ENCODE results near the gene DYNC1LI1. TPM values are rescaled to one million over a fixed set of nuclear protein-coding genes. Genes with fewer than 3 reads are reported as not detected.

Gene DYNC1LI1
- total RNA-seq, 1 experiment from 2014 or later: 42.8 TPM

- Mint-ChIP-seq H3K27me3 (ENCODE audit: low read depth) (no peaks in the 10 kb centered on the region), H3K9me3 (no peaks in the 10 kb centered on the region), H3K4me3 (no peak overlapping the region), H3K36me3 (peaks cover 17% of the 10 kb centered on the region), H3K4me1 (no peaks in the 10 kb centered on the region), H3K27ac (no peak overlapping the region)
- DNase-seq (ENCODE audit: low spot score) (no peak), ATAC-seq (no peak)
- ChIA-PET POLR2A (no interaction called here), CTCF (interaction anchor here (0.7 to 1.9 kb wide), 2 partner anchors 16 to 774 kb away, joined by 3 to 8 read pairs; no protein-coding TSS in a partner anchor)
- TF ChIP-seq ZNF671 (CRISPR knock-in tag; IDR thresholded peaks at IDR 0.05): no peak
- no peak for TF ChIP-seq RELA (CRISPR knock-in tag; IDR thresholded peaks at IDR 0.05; ENCODE audit: borderline replicate concordance)
- TF ChIP-seq SP1 (CRISPR knock-in tag; conservative IDR thresholded peaks at IDR 0.05): no peak
- TF ChIP-seq FOXP1 (CRISPR knock-in tag; IDR thresholded peaks at IDR 0.05; ENCODE audit: borderline replicate concordance): no peak
These were observed 86.2 kb downstream of the DYNC1LI1 start for GRCh38 chr3:32484436-32484835.

- CTCF ChIA-PET: interaction anchor here (1.9 kb wide), 1 partner anchor 16 kb away, joined by 8 read pairs; no protein-coding TSS in a partner anchor
- Mint-ChIP-seq H3K27ac (no peak overlapping the region), H3K4me3 (no peak overlapping the region), H3K9me3 (no peaks in the 10 kb centered on the region), H3K4me1 (no peaks in the 10 kb centered on the region), H3K27me3 (ENCODE audit: low read depth) (no peaks in the 10 kb centered on the region), H3K36me3 (peaks cover 17% of the 10 kb centered on the region)
- POLR2A ChIA-PET: no interaction called here
- ATAC-seq (no peak), DNase-seq (ENCODE audit: low spot score) (no peak)
- TF ChIP-seq IRF2 (CRISPR knock-in tag; IDR thresholded peaks at IDR 0.05; ENCODE audit: borderline replicate concordance, low read depth) (no peak), ERG (CRISPR knock-in tag; IDR thresholded peaks at IDR 0.05) (no peak), E2F1 (CRISPR knock-in tag; IDR thresholded peaks at IDR 0.05) (no peak), ZNF121 (CRISPR knock-in tag; IDR thresholded peaks at IDR 0.05) (no peak), NFE2L1 (CRISPR knock-in tag; IDR thresholded peaks at IDR 0.05) (no peak), ATF3 (CRISPR knock-in tag; conservative IDR thresholded peaks at IDR 0.05) (no peak), JAZF1 (CRISPR knock-in tag; IDR thresholded peaks at IDR 0.05) (no peak), NFATC4 (CRISPR knock-in tag; IDR thresholded peaks at IDR 0.05) (no peak), ZNF396 (CRISPR knock-in tag; IDR thresholded peaks at IDR 0.05; ENCODE audit: borderline replicate concordance) (no peak), IRF1 (CRISPR knock-in tag; IDR thresholded peaks at IDR 0.05) (no peak), SMAD3 (CRISPR knock-in tag; IDR thresholded peaks at IDR 0.05; ENCODE audit: borderline replicate concordance) (no peak)
These were observed 86.9 kb downstream of the DYNC1LI1 start for GRCh38 chr3:32483772-32484171.

- Mint-ChIP-seq H3K36me3 (peaks cover 9% of the 10 kb centered on the region; the same call in 1 of the 2 replicates), H3K4me3 (no peak overlapping the region), H3K27ac (no peak overlapping the region), H3K9me3 (no peaks in the 10 kb centered on the region), H3K4me1 (no peaks in the 10 kb centered on the region), H3K27me3 (ENCODE audit: low read depth) (no peaks in the 10 kb centered on the region)
- CTCF ChIA-PET: interaction anchor here (0.7 to 1.9 kb wide), 2 partner anchors 15 to 375 kb away, joined by 3 to 8 read pairs; no protein-coding TSS in a partner anchor
- POLR2A ChIA-PET: no interaction called here
- no peak for ATAC-seq
- TF ChIP-seq ZNF263 (CRISPR knock-in tag; IDR thresholded peaks at IDR 0.05; ENCODE audit: low read depth) (no peak), RORB (CRISPR knock-in tag; IDR thresholded peaks at IDR 0.05) (no peak), ARID4B (CRISPR knock-in tag; IDR thresholded peaks at IDR 0.05; ENCODE audit: borderline replicate concordance) (no peak), E2F1 (CRISPR knock-in tag; IDR thresholded peaks at IDR 0.05) (no peak), FOXJ3 (CRISPR knock-in tag; IDR thresholded peaks at IDR 0.05; ENCODE audit: borderline replicate concordance) (no peak), ATF6 (CRISPR knock-in tag; IDR thresholded peaks at IDR 0.05) (no peak), TEAD1 (CRISPR knock-in tag; IDR thresholded peaks at IDR 0.05) (no peak)
- DNase-seq (ENCODE audit: low spot score): no peak
These were observed 88.0 kb downstream of the DYNC1LI1 start for GRCh38 chr3:32482693-32483092.

All from WTC11 (cell line).